GM23338 (cell line): Measurements from ENCODE around the gene RFX2.

Experiments used
- EZH2 ChIP-seq: fragments of 200-600 bp; sonication (generic); IDR thresholded peaks from one replicate; pipeline ENCODE4 v1.8.0; 2017; ENCODE audit warnings: antibody characterized with exemption, mild to moderate bottlenecking, low read depth; ENCODE audit not compliant: unreplicated experiment
- JUNB ChIP-seq: IDR thresholded peaks from one replicate; pipeline ENCODE4 v1.6.1; 2016; ENCODE audit warnings: antibody characterized with exemption; ENCODE audit not compliant: unreplicated experiment
- NANOG ChIP-seq: IDR thresholded peaks from 2 replicates; pipeline ENCODE4 v1.6.1; 2016; ENCODE audit warnings: antibody characterized with exemption, borderline replicate concordance
- POLR2AphosphoS5 ChIP-seq: IDR thresholded peaks from 2 replicates; pipeline ENCODE4 v1.6.1; 2016; ENCODE audit warnings: antibody characterized with exemption, low read depth
- TF ChIP-seq, protein P1 (sequence below), 2 experiments: fragments of 200-600 bp in 1 of 2; sonication (generic) in 1 of 2; conservative IDR thresholded peaks; 2 replicates each; pipeline versions ENCODE4 v1.5.1 to v1.6.1; 2016 to 2017; ENCODE audit warnings: antibody characterized with exemption in 2 of 2, low read depth in 2 of 2, mild to moderate bottlenecking in 2 of 2, moderate library complexity in 1 of 2

DNA sequence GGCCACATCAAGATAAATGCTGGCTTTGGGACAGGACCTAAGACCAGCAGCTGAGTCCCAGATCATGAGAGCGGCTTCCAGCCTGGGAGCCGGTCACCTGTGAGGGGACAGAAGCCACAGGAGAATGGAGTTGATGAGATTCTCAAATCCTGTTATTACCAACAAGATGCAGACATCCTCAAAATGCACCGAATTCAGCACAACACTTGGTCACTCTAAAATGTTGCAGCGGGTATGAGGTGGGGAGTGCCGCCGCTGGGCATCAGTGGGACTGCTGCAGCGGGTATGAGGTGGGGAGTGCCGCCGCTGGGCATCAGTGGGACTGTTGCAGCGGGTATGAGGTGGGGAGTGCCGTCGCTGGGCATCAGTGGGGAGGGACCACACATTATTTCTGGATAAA is 153.6 kb downstream of the RFX2 start:
- TF ChIP-seq, protein P1, sequence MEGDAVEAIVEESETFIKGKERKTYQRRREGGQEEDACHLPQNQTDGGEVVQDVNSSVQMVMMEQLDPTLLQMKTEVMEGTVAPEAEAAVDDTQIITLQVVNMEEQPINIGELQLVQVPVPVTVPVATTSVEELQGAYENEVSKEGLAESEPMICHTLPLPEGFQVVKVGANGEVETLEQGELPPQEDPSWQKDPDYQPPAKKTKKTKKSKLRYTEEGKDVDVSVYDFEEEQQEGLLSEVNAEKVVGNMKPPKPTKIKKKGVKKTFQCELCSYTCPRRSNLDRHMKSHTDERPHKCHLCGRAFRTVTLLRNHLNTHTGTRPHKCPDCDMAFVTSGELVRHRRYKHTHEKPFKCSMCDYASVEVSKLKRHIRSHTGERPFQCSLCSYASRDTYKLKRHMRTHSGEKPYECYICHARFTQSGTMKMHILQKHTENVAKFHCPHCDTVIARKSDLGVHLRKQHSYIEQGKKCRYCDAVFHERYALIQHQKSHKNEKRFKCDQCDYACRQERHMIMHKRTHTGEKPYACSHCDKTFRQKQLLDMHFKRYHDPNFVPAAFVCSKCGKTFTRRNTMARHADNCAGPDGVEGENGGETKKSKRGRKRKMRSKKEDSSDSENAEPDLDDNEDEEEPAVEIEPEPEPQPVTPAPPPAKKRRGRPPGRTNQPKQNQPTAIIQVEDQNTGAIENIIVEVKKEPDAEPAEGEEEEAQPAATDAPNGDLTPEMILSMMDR (conservative IDR thresholded peaks at IDR 0.05; ENCODE audit: low read depth in 2 of 2) = no peak
- TF ChIP-seq POLR2AphosphoS5 (no peak), EZH2 (no peak), NANOG (no peak), JUNB (no peak)
